GM18861 (cell line): ENCODE data around the gene SHTN1.

Experiments used
- ATAC-seq: cut with Tn5 transposase; IDR thresholded peaks from one replicate; pipeline ENCODE4 v1.9.1; 2021; ENCODE audit not compliant: unreplicated experiment

Gene SHTN1

GRCh38 chr10:116984202-116984990 lies 20.6 kb downstream of the SHTN1 start:
- no peak for ATAC-seq

GRCh38 chr10:116980041-116980440 lies 24.9 kb downstream of the SHTN1 start:
- ATAC-seq = no peak

- no peak for ATAC-seq
Observed at GRCh38 chr10:116978901-116979300, 26.1 kb downstream of the SHTN1 start.

DNA sequence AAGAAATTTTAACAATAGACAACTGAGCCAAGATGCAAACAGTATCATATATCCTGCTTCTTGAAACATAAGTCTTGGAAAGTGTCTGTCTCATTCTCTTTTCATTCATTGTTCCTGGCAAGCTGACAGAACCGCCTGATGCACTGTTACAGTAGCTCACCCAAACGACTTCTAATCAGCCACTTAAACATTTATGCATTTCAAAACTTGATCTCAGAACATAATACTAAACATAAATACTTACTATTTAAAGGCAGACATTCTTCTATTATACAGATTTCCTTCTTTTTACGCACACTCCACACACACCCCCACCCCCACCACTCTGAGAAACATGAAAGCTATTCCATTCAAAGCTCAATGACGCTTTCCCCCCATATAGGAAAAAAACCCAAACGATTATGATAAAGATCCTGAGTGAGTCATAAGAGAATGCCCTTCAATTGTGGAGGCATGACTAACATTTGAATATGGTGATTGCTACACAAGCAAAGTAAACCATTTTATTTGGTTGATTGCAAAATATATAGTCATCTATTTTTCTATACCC lies 30.5 kb downstream of the SHTN1 start:
- no peak for ATAC-seq

DNA sequence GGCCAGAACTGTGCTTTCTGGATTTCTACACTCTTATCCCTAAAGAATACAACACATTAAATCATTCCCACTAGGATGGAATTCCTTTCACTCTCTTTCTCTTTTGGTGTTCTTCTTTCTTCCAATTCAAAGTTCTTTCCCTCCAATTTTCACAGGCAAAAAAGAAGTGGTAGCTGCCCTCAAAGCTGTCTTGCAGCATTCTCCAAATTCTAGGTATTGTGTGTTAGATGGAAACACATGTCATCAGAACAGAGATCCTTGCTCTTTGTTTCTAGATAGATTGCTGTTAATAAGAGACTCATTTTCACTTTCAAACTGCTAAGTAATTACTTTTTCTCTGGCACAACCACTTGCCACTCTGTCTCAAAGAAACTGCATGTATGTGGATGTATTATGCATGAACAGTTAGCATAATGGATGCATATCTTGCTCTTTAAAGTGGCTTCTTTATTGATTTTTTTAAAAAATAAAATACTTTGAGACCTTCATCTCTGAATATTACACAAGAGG lies 31.0 kb downstream of the SHTN1 start:
- ATAC-seq = no peak

- ATAC-seq = no peak
Observed at GRCh38 chr10:116973371-116973905, 31.5 kb downstream of the SHTN1 start.

- ATAC-seq = no peak
Observed at GRCh38 chr10:116972131-116972530, 32.9 kb downstream of the SHTN1 start.

- ATAC-seq = no peak
Observed at GRCh38 chr10:116970050-116970449, 34.9 kb downstream of the SHTN1 start.

DNA sequence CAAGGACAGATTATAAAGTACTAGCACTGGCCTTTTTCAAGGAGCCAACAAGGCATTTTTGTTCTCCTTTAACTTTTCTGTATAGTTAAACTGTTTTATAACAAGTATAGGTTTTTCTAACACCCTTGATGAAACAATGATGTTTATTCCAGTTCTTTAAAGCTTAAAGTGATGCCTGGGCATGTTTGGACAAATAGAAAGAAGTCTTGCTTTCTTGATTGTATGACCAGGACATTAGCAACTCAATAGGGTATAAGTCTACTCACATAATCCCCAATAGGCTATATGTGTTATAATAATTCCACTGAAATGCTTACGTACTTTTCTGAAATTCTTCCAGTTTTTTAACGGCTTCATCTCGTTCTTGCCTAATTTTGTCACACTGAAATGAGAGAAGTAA lies 36.7 kb downstream of the SHTN1 start:
- ATAC-seq = no peak

- ATAC-seq = no peak
Observed at GRCh38 chr10:116961406-116962251, 43.4 kb downstream of the SHTN1 start.

DNA sequence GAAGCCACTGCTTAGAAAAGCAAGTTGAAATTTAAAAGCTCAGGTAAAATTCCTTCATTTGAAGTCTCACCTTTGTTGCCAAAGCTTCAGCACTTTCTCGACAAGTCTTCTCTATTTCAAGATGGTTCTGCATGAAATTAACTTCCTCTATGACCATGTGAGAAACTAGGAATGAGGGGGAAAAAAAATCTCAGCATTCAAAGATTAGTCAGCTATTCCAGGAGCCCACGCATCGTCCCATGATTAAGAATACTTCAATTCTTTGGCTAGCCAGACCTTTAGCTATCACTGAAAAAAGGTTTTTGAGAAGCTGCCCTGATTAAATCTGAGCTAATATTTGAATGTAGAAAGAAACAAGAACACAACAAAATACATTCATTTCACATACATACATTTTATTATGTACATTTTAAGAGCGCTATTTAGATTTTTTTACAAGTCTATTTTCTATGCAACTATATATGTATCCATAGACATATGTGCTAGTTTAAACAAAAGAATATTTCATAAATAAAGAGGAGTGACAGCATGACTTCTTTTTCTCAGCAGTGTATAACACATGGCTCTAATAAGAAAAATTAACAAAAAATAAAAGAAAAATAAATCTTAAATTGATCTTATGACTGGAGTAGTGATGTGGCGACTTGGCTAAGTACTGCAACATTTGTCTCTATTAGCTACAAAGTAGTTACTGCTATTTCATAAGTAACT lies 44.8 kb downstream of the SHTN1 start:
- no peak for ATAC-seq

- ATAC-seq = no peak
Observed at GRCh38 chr10:116952729-116953128, 52.3 kb downstream of the SHTN1 start.

DNA sequence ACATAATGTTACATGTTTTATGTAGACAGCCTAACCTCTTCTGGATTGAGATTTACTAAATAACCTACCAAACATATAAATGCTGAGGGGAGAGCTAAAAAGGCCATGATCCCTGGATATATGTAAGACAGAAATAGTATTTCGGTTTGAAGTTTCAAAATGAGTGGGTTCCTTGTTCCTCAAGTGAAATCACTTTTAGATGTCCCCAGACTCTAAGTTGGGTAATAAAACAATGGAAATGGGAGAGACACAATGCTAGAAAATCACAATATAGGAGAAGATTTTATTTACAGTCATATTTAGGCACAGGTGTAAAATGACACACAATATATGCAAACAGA lies 56.5 kb downstream of the SHTN1 start:
- no peak for ATAC-seq

DNA sequence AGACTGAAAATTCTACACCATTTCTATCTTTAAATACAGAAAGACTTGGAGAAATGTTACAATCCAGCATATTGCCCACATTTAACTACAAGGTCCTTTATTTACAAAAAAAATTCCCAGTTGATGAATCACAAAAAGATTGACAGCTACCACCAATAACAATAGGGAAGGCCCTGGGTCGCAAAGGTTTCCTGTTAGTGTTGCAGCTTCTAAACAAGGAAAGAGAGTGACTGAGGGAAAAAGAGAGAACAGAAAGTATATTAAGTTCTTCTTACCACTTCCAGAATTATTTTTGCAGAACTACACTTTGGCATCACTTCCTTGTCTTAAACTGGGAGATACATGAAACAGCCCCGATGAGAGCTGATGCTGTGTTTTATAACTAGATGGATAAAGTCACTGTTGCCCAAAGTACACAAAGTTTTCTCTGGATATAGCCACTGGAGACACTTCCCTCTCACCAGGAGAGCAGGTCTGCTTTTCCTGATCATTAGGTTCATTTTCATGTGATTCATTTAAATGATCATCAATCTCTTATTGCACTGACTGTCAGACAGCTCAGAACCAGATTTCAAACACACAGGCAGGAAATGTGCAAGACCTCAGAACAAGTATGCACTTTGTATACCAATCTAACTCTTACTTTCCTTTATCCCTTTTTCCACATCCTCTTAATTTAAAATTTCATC lies 57.0 kb downstream of the SHTN1 start:
- no peak for ATAC-seq

- ATAC-seq = no peak
Observed at GRCh38 chr10:116944911-116945310, 60.1 kb downstream of the SHTN1 start.

DNA sequence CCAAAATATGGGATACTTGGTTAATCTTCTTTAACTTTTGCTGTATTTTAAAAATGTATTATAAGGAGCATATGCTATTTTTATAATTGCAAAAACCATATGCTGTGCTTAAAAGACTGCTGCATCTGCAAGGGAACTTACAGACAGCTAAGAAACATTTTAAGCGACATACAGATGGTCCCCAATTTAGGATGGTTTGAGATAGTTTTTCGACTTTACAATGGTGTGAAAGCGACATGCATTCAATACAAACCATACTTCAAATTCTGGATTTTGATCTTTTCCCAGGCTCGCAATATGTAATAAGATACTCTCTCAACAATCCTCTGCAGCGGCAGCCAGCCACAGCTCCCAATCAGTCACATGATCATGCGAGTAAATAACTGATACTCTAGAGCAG lies 73.2 kb downstream of the SHTN1 start:
- no peak for ATAC-seq

DNA sequence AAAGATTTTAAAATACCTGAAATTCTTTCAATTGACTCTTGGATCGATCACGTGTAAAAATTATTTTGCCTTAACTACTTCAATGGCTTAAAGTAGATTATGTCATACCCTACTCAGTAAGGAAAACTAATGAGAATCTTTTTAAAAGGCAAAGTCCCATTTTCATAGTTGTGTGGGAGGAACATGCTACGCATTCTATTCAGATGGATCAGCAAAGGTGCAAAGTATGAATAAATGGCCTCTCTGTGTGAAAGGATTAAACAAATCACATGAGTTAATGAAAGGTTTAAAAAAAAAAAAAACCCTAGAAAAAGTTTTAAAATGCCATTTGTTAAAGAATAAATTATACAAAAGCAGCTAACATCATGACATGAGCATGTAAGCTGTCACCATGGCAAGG lies 78.6 kb downstream of the SHTN1 start:
- no peak for ATAC-seq

DNA sequence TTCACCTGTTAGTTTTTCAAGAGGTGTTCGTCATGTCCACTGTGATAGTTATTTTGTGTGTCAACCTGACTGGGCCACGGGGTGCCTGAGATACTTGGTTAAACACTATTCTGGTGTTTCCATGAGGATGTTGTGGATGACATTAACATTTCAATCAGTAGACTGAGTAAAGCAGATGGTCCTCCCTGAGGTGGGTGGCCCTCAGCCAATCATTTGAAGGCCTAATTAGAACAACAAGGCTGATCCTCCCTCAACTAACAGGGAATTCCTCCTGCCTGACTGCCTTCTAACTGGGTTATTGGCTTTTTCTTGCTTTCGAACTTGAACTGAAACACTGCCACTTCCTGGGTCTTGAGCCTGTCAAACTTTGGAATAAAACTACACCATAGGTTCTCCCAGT lies 79.9 kb downstream of the SHTN1 start:
- ATAC-seq = no peak

DNA sequence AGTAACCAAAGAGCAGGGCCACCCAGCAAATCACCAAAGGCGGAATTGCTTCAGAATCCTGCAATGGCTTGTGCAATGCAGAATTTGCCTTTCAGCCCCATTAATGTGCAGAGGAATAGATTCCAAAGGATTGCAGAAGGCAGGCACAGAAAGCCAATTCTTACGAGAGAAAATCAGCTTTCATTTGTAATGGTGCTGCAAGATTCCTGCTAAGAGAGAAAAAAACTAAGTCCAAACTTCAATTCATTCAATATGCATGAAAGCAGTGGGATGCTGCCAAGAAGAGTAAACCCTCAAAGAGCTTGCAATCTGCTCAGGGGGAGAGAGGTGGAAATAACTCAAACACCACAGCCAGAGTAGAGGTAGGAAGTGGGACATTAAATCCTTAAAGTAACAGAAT lies 85.3 kb downstream of the SHTN1 start:
- ATAC-seq = no peak

DNA sequence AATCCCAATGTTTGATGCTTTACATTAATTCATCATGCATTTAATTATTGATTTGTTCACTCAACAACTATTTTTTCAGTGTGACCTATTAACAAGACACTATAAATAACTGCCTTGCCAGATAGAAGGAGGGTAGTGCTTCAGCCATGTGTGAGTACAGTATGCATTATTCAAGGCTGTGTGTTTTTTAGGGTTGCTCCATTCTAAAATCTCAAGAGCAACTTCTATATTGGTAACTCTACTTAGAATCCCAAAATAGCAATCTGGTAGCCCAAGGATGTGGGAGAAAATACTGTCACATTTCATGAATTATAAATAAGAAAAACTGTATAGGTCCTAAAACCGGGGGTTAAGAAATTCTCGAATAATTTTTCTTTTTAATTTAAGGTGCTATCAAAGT lies 85.8 kb downstream of the SHTN1 start:
- ATAC-seq = no peak
